Islet precursor cell (in vitro differentiated cells): ENCODE data around the gene ANO6.

Source experiments
- DNase-seq: peaks from one replicate; pipeline ENCODE4 v3.0.0-alpha.2; 2018

Gene ANO6

DNA sequence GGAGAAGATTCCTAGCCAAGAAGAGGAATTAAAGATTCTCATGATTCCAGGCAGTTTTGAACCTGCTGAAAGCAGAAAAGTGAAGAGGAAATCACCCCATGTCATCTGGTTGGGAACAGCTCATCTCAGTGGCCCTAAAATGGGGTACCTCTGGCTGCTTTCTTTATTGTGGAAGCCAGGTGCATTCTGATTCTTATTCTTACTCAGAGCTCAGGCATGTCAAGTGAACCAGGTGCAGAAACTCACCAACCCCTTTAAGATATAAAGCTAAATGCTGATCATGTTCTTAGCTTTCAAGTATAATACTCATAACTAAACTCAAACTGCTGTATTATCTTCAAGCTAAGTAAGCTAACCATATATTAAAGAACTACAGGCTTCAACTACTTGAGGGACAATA is 259.7 kb downstream of the ANO6 start:
- no peak for DNase-seq

DNA sequence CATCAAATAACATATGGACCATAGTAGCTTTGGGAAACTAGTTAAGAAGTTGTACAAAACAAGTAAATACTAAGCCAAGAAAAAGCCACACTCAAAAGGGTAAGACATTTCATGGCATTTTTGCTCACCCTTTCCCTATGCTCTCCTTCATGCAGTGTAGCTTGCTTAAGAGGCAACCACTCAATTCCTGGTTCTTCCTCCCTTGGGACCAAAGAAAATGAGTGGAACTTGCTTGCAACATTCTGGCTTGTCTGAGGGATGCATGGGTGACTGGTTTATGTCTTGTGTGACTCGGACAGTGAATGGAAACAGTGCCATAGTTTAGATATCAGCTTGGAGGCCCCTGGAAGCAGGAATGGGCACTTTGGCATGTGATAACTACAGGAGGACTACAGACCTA is 261.6 kb downstream of the ANO6 start:
- DNase-seq: no peak

DNA sequence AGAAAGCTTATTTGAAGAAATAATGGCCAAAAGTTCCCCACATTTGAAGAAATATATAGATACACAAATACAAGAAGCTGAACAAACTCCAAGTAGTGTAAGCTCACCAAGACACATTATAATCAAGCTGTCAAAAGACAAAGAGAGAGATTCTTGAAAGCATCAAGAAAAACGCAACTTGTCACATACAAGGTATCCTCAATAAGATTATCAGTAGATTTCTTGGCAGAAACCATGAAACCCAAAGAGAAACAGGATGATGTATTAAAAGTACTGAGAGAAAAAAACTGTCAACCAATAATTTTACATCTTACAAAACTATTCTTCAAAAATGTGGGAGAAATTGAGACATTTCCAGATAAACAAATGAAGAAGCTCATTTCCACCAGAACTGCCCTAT is 263.0 kb downstream of the ANO6 start:
- DNase-seq: no peak

DNA sequence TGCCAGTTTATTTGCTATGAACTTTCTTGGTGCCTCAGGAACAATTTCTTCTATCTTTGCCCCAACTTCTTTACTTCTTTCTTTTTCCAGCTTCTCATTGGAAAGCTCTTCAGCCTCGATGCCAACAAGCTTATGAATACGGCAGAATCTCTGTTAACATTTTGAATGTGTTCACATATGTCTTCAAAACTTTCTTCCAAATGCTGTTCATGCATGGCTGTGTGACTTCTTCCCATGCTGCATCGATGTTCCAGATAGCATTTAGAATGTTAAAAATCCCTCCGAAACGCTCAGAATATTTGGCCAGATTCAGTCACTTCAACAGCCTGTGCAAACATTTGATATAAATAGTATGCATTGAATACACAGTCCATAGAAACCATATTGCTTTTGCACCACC is 265.9 kb downstream of the ANO6 start:
- DNase-seq: no peak

DNA sequence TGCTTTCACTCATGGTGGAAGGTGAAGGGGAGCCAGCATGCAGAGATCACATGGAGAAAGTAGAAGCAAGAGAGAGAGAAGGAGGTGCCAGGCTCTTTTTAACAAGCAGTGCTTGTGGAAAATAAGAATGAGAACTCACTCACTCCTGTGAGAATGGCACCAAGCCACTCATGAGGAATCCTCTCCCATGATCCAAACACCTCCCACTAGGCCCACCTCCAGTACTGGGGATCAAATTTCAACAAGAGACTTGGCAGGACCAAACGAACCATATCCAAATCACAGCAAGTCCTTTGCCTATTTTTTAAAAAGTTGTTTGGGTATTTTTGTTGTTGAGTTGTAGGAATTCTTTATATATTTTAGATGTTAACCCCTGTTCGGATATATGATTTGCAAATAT is 267.7 kb downstream of the ANO6 start:
- no peak for DNase-seq
